GM18517 (cell line): ENCODE data around the gene IREB2.

Experiments
- ATAC-seq: cut with Tn5 transposase; IDR thresholded peaks from one replicate; pipeline ENCODE4 v1.9.1; 2021; ENCODE audit warnings: mild to moderate bottlenecking, moderate library complexity; ENCODE audit not compliant: unreplicated experiment

Gene IREB2

DNA sequence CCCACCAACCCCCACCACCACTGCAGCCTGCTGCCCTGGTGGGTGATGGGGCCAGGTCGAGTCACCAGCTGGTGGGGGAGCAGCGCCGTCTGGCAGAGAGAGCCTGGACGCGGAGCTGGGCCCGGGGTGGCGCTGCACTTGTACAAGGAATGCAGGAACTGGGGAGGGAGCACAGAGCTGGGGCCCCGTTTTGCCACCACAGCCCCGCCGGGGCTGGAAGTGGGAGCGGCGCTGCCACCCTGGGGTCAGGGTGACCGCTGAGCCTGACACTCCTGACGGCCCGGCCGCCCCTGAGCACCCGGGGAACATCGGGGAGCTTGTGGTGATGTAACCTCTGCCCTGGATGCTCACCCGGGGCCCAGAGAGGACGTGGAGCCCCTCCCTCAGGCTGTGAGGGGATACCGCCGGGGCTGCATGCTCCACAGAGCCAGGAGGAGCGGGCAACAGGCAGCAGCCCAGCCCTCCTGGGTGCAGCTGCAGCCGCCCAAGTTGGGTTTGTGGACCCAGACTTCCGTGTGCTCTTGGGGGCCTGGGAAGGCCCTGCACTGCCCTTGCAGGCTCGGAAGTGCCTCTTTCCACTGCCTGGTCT is 32.6 kb upstream of the IREB2 start:
- no peak for ATAC-seq

DNA sequence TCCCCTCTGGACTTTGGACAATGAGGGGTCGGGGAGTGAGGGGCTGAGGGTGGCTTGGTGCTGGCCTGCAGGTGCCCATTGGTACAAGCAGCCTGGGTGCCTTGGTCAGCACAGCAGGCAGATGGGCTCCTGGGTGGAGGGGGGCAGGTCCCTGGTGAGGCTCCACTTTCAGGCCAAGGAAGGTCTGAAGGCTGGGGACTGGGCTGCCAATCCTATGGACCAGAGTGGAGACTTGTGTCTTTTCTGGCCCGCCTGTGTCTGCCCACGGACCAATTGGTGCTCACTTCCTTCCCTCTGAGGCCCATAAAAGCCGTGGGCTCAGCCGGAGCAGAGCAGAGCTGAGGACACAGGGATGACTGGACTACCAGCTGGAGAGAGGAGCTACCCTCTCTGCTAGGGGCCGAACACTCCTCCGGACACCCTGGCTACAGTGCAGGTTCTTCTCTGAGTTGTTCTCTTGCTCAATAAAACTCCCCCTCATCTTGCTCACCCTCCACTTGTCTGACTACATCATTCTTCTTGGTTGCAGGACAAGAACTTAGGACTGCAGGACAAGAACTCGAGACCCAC is 31.9 kb upstream of the IREB2 start:
- ATAC-seq: no peak

DNA sequence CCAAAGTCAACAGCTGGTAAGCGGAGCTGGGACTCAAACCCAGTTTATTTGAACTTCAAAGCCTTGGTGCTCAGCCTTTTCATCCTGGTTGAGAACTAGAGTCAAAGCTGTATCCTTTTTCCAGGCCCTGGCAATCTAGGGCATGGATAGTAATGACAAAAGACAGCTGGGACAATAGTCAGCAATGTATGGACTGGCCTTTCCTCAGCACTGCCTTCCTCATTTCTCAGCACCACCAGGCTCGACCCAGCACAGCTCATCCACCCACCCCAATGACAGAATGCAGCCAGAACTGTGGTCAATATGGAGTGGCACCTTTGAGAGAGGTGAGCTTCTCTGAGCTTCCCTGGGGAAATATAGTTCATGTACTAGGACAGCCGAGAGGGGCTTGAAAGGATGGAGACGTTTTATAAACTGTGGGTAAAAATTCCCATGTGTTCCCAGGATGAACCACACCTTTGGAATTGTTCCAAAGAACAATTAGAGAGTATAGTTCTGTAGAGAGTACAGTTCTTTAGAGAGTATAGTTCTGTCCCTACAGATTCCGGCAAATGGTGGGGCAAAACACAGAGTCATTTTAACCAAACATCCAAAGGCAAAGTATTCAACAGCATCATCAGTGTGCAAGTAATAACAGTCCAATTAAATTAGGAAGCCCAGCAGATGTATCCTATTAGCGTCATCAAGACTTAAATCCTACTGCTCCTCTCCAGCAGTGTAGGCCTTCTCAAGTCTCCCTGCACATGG is 30.2 kb upstream of the IREB2 start:
- no peak for ATAC-seq

DNA sequence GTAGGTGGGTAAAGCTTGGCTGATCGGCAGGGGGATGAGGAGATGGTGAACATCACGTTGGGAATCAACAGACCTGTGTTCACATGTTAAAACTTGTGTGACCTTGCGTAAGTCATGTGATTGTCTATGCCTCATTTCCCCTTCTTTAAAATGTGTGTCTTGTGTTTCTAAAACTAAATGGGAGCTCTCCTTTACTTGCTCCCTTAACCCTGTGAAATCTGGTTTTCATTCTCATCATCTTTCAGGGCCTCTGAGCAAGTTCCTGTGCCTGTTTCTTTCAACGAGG is 29.7 kb upstream of the IREB2 start:
- ATAC-seq: no peak

DNA sequence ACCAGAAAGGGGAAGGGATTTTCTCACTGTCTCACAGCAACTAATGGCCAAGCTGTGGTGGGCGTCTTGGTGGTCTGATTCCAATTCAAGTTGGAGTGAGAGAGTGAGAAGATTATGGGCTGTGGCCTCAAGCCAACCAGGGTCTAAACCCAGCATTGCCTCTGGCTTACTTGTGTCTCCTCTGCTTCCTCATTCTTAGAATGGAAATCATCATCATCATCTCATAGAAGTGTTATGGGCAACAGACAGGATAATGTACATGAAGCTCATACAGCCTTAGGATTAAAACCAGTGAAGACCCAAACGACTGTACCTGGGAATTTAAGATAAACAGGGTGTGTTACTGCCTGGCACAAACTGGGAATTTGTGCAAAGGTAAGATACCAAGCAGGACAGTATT is 29.1 kb upstream of the IREB2 start:
- no peak for ATAC-seq

DNA sequence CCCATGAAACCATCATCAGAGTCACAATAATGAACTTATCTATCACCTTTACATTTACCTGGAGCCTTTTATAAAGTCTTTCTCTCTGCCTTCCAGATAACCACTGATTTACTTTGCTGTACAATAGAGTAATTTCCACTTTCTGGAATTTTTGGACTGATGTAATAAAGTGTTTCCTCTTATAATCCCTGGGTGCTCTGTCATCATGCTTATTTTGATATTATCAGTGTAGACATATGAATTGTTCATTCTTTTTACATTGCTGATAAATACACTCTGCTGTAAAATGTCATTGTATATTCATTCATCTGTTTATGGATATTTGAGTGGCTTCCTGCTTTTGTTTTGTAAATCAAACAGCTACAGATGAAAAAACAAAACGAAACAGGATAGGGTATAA is 27.0 kb upstream of the IREB2 start:
- no peak for ATAC-seq

DNA sequence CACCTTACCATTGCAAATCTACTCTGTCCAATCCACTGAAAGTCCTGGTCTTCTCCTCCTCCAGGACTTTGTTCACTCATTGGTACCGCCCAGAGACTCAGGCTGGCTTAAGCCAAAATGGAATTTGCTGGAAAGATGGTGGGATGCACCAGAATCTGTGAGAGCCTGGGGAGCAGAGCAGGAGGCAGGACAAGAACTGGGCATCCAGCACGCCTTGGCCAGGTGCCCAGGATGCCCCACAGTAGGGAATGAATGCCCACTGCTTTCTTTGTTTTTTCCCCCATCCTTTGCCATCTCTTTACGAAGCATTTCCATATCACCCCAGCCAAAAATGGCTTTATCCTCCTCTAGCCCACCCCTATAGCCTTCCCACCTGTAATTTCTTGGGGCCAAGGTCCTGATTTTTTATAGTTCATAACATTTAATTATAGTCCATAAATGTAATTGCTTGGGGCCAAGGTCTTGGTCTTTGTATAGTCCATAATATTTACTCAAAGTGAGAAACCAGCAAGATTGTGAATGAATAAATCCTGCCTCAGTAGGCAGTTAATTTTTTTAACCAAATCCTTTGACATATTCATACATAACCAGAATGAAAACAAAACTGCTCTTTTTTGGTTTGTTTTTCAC is 23.3 kb upstream of the IREB2 start:
- no peak for ATAC-seq

DNA sequence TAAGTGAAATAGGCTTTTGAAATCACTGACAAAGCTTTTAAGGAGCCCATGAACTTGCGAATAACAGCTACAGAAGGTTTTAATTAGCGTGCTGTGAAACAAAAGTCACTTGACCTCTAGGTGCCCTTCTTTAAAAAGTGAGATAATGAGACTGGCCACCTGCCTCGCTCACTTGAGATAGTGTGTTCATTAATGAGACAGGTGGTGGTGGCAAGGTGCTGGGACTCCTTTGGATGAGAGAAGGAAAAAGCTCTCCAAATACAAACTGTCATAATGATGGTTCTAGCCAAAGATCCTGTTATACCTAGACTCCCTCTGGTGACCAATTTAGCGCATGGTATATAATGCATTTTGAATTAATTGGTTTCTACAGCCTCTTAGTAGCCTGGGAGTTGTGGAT is 22.7 kb upstream of the IREB2 start:
- ATAC-seq: no peak

DNA sequence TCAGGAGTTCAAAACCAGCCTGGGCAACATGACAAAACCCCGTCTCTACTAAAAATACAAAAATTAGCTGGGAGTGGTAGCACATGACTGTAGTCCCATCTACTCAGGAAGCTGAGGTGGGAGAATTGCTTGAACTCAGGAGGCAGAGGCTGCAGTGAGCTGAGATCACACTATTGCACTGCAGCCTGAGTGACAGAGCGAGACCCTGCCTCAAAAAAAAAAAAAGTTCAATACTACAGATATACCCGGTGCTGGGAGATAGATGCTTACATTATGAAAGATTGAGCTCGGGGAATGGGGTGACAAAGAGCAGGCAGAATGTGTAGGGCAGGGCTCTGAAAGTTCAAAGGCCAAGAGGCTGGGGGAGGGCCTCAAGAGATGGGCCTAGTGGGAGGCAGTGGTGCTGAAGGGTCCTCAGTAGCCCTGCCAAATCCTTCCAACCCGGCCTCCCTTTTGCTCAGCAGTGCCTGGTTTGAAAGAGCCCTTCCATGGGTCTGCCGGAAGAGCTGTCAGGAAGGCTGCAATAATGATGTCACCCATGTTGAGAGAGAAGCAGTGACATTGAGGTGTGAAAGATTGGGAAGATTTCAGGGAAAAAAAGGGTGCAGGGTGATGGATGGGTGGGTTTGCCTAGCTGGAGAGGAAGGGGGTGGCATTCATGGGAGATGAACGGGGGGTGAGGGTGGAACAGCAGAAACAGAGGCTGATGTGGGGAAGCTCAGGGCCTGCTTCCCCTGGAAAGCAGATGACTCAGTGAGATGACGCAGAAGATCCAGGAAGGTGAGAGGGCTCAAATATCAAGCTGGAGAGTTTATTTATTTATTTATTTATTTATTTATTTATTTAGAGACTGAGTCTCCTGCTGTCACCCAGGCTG is 20.0 kb upstream of the IREB2 start:
- no peak for ATAC-seq

DNA sequence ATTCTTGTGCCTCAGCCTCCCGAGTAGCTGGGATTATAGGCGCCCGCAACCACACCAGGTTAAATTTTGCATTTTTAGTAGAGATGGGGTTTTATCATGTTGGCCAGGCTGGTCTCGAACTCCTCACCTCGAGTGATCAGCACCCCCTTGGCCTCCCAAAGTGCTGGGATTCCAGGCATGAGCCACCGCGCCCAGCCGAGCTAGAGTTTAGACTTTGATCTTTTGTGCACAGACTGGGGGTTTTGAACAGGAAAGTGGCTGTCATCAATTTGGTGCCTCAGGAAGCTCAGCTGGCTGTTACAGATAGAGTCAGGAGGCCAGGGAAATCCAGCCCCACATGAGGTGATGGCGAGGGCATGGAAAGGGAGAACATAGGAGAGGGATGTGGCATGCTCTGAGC is 19.3 kb upstream of the IREB2 start:
- no peak for ATAC-seq

DNA sequence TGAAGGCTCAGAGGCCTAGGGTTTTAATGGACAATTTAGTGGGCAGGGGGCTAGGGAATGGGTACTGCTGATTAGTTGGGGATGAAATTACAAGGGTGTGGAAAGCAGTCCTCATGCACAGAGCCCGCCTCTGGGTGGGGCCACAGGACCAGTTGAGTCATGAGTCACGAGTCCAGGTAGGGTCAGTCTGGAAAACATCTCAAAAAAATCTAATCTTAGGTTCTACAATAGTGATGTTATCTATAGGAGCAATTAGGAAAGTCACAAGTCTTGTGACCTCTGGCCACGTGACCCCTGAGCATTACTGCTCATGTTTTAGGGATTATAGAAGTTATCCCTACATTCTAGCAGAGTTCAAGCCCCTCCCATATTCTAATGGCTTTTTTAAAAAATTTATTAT is 18.6 kb upstream of the IREB2 start:
- ATAC-seq: no peak

DNA sequence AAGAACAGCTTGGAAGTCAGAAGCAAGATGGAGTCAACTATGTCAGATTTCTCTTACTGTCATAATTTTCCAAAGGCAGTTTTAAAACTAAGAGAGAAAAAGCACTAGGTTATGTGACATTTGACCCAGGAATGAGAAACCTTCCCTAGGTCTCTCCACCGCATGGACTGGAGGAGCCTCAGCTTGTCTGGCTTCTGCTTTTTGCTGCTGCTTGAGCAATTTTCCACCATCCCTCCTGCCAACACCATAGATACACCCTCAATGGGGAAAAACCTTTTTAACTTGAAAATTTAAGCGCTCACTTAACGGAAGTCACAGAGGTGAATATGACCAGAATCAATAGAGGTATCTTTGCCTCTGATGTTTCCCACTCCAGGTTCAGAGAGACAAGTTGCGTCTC is 17.8 kb upstream of the IREB2 start:
- no peak for ATAC-seq

DNA sequence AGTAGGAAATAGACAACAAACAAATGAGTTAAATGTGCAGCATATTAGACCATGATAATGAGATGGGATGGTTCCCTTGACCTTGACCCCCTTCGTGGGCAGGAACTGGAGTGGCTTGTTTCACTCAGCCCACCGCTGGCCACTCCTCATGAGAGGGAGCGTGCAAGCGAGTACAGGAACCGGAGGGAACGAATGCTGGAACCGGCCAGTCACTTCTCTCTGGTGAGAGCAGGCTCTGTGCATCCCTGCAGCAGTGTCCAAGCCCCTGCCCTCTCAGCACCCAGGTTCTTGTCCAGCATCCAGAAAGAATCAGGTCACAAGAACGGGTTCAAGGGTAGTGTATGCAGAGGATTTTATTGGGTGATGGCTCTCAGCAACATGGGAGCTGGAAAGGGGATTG is 17.2 kb upstream of the IREB2 start:
- ATAC-seq: no peak

DNA sequence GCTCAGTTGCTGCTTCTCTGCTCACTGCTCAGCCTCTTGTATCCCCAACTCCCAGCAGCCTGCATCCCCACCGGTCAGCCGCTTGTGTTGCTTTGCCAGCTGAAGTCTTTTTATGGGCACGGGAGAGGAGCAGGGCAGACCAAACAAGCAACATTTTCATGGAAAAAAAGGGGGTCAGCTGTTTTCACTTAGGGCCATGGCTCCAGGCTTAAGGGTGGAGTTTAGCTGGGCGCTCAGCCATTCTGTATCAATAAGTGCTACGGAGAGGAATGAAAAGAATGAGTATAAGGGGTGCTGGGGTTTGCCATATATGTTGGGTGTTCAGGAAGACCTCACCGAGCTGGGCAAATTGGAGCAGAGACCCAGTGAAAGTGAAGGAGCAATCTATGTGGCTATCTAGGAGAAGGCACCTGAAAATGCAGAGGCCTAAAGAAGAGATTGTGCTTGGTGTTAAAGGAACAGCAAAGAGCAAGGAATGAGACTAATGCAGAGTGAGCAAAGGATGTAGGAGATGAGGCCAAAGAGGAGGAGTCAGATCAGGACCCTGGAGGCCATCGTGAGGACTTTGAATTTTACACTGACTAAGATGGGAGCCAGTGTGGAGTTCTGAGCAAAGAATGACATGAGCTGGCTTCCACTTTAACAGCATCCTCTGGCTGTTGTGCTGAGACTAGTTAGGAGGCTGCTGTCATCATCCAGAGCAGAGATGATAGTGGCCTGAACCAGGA is 16.6 kb upstream of the IREB2 start:
- no peak for ATAC-seq

DNA sequence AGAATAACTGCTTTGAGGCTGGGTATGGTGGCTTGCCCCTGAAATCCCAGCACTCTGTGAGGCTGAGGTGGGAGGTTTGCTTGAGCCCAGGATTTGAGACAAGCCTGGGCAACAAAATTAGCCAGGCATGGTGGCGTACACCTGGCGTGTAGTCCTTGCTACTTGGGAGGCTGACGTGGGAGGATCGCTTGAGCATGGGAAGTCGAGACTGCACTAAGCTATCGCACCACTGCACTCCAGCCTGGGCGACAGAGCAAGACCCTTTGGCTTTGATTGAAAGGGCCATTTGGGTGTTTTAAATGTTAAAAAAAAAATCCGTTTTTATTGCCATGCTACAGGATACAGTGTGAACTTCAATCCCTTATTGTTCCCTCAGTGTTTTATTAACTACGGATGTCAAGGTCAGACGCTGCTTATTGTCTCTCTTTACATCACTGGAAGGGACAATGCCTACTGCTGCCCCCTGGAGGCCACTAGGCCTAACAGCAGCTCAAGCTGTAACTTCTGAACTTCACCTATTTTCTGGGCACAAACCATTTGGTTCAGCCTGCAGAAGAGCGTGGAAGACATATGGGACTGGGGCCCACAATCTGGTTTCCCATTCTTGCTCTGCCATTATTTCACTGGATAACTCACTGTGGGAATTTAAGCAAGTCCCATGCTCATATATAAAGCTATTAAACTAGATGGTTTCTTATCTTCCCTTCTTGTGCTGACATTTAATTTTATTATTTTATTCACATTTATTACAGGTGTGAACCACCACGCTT is 15.3 kb upstream of the IREB2 start:
- no peak for ATAC-seq

DNA sequence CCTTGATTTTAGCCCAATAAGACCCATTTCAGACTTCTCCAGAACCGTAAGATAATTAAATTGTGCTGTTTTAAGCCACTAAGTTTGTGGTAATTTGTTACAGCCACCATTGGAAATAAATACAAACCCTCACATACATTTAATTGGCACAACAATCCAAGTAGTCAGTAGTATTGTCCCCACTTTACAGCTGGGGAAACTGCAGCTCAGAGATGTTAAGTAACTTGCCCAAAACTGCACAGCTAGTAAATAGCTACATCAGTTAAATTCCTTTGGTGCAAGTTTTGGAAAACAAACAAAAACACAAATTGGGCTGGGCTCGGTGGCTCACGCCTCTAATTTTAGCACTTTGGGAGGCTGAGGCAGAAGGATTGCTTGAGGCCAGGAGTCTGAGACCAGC is 13.3 kb upstream of the IREB2 start:
- ATAC-seq: no peak

DNA sequence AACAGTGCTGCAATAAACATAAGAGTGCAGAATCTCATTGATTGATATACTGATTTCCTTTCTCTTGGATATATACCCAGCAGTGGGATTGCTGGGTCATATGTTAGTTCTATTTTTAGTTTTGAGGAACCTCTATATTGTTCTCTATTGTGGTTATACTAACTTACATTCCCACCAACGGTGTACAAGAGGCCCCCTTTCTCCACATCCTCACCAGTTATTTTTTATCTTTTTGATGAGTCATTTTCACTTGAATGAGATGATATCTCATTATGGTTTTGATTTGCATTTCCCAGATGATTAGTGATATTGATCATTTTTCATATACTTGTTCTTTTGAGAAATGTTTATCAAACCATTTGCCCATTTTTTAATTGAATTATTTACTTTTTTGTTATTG is 12.4 kb upstream of the IREB2 start:
- no peak for ATAC-seq

DNA sequence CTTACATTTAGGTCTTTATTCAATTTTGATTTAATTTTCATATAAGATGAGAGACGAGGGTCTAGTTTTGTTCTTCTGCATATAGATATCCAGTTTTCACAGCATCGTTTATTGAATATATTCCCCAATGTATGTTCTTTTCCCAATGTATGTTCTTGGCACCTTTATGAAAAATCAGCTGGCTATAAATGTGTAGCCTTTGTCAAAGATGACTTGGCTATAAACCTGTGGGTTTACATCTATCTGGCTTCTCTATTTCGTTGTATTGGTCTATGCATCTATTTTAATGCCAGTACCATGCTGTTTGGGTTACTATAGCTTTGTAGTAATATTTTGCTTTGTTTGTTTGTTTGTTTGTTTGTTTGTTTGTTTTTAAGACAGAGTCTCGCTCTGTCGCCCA is 11.7 kb upstream of the IREB2 start:
- ATAC-seq: no peak

DNA sequence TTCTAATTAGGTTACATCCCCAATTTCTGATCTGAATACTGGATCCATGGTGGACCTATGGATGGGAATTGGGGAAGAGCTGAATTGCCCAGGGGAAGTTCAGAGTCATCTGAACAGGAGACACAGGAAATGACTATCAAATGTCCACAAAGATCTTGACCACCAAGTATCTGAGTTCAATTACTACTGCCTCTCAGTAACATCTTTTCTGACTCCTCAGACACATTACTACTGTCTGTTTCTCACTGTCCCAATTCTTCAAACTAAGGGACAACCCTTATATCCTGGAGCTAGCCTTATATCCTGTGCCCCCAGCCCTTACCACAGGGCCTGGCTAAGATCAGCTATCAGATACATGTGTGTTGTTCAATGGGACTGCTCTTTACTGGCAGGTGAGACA is 10.1 kb upstream of the IREB2 start:
- ATAC-seq: no peak

DNA sequence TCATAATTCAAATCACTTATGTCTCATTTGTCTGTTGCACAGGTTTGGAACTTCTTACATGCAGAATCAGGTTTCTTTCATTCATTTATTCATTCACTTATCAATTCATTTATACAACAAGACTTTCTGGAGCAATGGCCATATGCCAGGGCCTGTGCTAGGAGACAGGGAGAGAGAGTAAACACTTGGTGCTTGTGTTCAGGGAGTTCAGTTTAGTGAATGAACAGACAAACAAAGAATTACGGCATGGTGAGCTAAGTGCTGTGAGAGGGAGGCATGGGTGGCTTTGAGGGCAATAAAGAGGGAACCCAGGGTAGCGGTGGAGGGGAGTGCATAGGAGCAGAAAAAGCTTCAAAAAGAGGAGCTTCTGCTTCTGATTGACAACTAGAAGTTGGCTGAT is 8.5 kb upstream of the IREB2 start:
- no peak for ATAC-seq
